Erythroblast (primary cell): Measurements from ENCODE around the gene DMD.

Experiments used
- GATA1 ChIP-seq: IDR thresholded peaks from 2 replicates; pipeline ENCODE4 v1.6.1; 2011; ENCODE audit warnings: low read depth, mild to moderate bottlenecking, control low read depth, low read length, moderate library complexity
- POLR2A ChIP-seq: IDR thresholded peaks from 2 replicates; pipeline ENCODE4 v1.6.1; 2011; ENCODE audit warnings: mild to moderate bottlenecking, low read length

- TF ChIP-seq POLR2A, result no peak
- TF ChIP-seq GATA1, result no peak
Observed at GRCh38 chrX:31931225-31931624, 1280.1 kb downstream of the DMD start.
